Lower leg skin (tissue), 3 donors: ENCODE data around the gene MAP7D2.

Experiments used
- CTCF ChIP-seq, 3 donors: fragments of 450-650 bp; IDR thresholded peaks; one replicate each; pipeline ENCODE4 v1.5.1; 2016; ENCODE audit warnings: antibody characterized with exemption in 3 of 3, mild to moderate bottlenecking in 3 of 3, moderate library complexity in 2 of 3
- POLR2A ChIP-seq, 2 donors: fragments of 450-650 bp; IDR thresholded peaks; one replicate each; pipeline ENCODE4 v1.6.1; 2016 to 2017; ENCODE audit warnings: antibody characterized with exemption in 2 of 2, mild to moderate bottlenecking in 1 of 2, moderate library complexity in 1 of 2

- TF ChIP-seq CTCF (IDR thresholded peaks at IDR 0.05): no peak
- TF ChIP-seq POLR2A (IDR thresholded peaks at IDR 0.05): no peak
Observed at GRCh38 chrX:20005883-20006282, 110.8 kb downstream of the MAP7D2 start.
